ENCODE results near the gene APOBEC4. TPM values are rescaled to one million over a fixed set of nuclear protein-coding genes. Genes with fewer than 3 reads are reported as not detected.
"Not testable (repeated sequence)": the region's sequence is repeated elsewhere in the genome, so short reads cannot be mapped to it uniquely, and the experiment has no call there.

The APOBEC4 gene, protein sequence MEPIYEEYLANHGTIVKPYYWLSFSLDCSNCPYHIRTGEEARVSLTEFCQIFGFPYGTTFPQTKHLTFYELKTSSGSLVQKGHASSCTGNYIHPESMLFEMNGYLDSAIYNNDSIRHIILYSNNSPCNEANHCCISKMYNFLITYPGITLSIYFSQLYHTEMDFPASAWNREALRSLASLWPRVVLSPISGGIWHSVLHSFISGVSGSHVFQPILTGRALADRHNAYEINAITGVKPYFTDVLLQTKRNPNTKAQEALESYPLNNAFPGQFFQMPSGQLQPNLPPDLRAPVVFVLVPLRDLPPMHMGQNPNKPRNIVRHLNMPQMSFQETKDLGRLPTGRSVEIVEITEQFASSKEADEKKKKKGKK
- not detected for polyA plus RNA-seq (ENCODE audit: insufficient read length)

DNA sequence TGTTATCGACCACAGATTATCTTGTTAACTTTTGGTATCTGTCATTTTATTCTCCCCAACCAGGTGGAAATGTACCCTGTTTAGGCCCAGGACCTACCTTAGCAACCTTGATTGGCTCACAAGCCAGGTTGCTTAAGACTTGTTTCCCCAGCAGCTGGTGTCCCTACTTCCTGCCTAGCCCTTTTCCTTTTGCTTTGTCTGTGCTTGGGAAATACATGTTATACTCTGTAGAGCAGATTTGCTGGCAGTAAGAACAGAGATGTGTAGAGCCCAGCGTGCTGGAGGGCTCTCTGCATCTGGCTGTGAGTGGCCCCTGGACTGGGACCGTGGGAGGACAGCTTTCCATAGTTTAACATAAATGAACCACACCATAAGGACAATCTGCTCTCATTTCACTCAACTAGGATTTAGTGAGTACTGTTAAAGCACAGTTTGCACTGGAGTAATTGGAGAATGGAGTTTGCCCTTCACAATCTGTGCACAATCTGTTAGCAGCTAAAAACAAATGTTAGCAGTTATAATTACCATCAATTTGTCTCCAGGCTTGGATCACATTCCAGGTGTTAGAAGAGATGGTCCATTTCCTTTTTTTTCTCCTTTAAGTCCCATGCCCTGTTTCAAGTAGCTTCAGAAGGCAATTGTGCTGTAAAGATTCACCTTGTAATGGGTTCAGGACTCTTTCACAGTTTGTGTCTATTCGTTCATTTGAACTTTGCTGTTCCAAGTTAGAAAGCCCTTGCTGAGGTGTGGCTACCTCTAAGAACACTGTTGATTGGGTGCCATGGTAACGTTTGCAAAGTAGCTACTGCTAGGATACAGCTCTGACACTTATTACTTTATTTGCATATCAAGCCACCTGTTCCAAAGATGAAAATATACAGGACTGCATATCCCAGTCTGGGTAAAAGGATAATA, at the start of gene APOBEC4:
TSS of gene APOBEC4 (minus strand) at position 770 of the 915 bp plus-strand sequence. CDS start 4,535 bp downstream, outside the sequence.
- DNase-seq = no peak

GRCh38 chr1:183702813-183703198, 49.7 kb upstream of the APOBEC4 start:
- no peak for DNase-seq

DNA sequence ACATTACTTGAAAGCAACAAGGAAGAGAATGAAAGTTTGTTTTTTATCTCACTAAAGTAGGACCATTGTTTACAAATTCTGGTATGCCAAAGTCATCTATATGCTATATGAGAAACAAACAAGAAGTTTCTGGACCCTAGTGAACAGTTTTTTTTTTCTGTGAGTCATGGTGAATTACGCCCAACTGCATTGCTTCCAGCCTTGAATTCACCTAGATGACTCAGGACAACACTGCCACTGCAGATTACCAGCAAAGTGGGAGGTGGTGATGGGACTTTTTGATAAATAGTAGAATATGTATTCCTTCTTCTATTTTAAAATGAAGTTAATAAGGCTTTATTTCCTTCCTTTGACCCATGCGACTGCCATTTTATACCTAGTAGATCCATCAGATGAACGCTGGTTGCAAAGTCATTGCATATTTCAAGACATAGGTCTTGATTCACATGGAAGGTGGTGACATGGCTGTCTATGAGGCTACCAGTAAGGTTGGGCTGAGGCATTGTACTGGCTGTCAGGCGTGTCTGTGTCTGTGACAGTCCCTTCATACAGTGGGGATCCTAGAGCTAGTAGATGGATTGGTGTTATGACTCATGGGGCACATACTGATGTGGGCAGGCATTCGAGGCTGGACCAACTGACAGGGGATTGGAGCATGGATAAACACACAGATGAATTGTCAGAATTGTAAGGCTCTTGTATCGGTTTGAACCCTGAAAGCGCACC, 49.1 kb upstream of the APOBEC4 start:
- DNase-seq = no peak

GRCh38 chr1:183699616-183700160, 46.6 kb upstream of the APOBEC4 start:
- no peak for DNase-seq

GRCh38 chr1:183697814-183698590, 44.9 kb upstream of the APOBEC4 start:
- no peak for DNase-seq

- no peak for DNase-seq
Measured at GRCh38 chr1:183696981-183697380, 43.9 kb upstream of the APOBEC4 start.

DNA sequence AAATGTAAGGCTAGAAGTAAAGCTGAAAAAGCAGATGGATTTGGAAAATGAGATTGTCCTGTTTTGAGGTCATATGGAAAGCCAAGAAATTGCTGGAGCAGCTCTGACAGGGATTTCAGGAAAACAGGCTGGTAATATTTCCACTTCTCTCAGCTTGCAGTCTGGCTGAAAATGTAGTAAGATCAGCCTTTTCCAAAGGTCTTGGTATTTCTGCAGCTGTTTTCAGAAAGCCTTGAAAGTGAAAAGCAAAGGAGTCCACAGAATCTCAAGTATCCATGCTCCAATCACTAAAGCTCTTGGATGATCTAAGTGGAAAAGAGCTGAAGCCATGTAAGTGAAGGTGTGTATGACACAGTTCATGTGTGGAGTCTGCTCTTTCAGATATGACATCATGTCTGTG, 41.6 kb upstream of the APOBEC4 start:
- DNase-seq = peak; percentile 74

- peak; percentile 34 for DNase-seq
Measured at GRCh38 chr1:183694066-183694465, 41.0 kb upstream of the APOBEC4 start.

- DNase-seq = no peak
Measured at GRCh38 chr1:183693521-183693920, 40.4 kb upstream of the APOBEC4 start.

DNA sequence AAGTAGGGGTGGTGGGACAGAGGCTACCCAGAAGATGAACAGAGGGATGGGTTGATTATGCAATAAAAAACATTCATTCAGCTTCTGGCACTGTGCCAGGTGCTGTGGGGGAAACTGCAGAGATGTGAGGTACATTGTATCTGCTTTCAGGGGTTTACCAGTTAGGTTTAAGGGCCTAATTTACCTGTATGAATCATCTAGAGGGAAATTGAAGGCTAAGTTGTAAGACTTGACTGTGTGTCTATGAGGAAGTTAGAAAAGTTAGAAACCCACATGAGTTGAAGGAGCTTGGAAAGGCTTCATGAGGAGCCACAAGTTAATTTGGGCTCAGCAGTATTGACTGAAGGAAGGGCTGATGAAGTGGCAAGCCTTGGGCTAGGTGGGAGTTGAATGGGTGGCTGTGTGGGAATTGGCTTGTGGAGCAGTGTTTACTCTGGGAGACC, 36.7 kb upstream of the APOBEC4 start:
- DNase-seq = no peak

DNA sequence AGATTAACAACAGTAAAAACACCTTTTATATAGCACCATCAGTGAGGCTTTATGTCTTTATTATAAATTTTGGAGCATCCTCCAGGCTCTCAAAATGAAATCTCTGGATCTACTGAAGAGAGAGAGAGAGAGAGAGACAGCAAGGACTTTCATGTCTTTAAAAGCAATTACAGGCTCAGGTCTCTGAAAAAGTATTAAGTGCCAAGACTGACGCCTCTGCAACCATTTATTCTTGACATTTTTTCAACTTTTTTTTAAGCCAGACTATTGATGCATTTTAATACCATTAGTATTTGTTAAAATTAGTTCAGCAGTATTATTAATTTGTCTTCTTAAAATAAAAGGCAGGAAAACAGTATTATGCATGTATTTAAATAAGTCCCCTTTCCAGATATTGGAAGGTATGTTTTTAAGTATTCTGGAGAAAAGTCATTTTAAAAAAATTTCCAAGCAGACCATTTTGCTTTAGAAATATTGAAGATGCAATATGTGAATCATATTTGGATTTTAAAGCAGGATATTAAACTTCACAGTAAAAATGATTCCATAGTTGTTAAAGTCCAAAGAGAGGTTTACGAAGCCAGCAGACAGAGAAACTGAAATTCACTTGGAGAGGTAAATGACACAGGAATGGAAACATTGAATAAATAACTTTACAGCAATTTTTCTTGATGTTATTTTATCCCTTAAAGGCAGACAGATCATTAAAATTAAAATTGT, 35.4 kb upstream of the APOBEC4 start:
- peak; percentile 65 for DNase-seq

- no peak for DNase-seq
Measured at GRCh38 chr1:183687546-183688304, 34.6 kb upstream of the APOBEC4 start.

DNA sequence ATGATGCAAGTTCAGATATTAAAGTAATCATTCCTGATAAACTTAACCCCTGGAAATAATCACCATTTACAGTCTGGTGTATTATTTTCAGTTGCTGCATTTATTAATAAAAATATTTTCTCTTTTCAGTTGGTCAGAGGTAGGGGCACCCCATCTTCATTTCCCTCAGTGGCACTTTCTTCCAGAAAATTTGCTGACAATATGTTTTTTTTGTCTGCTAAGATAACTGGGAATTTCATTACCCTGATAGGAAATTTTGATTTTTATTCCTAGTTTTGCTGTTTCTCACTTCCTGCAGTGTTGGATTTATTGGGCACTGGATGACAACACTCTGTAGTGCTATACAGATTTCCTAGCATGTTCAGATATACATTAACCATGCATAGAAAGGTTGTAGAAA, 33.1 kb upstream of the APOBEC4 start:
- no peak for DNase-seq

DNA sequence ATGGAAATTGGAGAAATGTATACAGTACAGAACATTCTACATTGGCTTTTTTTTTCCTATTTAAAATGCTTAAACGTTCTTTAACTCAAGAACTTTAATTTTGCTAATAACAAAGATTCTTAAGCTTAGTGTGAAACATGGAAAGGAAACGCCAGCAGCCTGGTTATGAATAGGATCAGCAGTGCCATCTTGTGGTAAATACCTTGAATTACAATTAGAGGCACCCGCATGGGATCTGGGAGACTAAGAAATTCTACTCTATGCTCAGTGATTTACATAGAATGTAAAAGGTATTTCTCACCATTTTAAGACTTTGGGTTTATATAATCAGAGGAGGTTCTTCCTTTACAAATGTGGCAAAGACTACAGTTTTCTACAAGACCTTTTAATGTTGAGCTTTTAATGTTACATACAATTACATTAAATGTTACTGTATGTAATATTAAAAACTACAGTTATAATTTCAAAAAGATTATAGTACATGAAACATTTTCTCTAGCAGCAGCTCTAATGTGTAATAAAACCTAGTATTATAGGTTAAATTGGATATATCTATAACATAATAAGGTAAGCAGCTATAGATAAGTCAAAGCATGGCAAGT, 32.1 kb upstream of the APOBEC4 start:
- DNase-seq = no peak

GRCh38 chr1:183679363-183679762, 26.2 kb upstream of the APOBEC4 start:
- DNase-seq = not testable (repeated sequence)

DNA sequence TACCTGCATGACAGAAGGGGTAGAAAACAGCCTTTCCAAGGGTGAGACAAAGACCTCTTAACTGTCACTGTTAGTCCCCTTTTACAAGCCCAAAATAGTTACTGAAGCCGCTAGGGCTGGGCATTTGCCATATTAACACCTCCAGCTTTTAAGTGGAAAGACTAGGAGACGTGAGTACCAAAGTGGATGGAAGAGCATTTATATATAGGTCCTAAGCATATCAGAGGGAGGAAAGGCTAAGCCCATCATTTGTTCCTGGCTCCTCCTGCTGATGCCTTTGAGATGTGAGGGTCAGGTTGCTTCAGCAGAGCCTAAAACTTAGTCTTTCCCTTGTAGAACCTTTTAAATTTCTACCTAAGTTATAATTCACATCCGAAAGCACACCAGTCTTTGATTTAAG, 25.7 kb upstream of the APOBEC4 start:
- DNase-seq = no peak

DNA sequence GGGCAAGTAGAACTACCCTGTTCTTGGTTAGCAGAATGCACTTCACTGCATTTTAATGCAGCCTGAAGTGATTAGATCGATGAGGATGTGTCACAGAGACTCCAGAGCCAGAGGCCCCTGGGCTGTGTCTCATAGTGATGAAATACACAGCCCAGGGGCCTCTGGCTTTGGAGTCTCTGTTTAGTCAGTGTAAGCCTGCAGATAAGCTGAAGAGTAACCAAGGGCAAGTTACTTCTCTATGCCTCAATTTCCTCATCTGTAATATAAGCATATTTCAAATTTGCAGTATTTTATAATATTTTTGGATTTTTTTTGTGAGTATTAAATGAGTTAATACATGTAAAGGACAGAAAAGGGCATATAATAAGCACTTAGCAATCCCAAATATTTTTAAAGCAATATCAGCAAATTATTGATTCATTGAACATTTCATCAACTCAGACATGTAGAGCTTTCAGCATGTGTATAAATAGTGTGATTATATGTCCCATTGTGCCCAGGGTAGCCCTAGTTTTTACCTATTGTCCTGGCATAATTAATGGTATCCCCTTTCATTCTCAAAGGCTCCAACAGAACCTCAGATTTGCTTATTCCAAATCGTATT, 23.6 kb upstream of the APOBEC4 start:
- DNase-seq = no peak

GRCh38 chr1:183675883-183676585, 22.9 kb upstream of the APOBEC4 start:
- DNase-seq = no peak

- no peak for DNase-seq
Measured at GRCh38 chr1:183675381-183675780, 22.3 kb upstream of the APOBEC4 start.

All from hindlimb muscle (tissue), 1 donor.